ENCODE data around the gene SEMA5A.

- no peak for TF ChIP-seq EZH2 (IDR thresholded peaks at IDR 0.05; ENCODE audit: insufficient read depth, low read length)
- no peak for TF ChIP-seq CTCF (IDR thresholded peaks at IDR 0.05; ENCODE audit: insufficient read depth, low read depth, low read length)
Measured at GRCh38 chr5:9189681-9190080, 356.2 kb downstream of the SEMA5A start.

Data from astrocyte (in vitro differentiated cells and primary cell).